SK-N-SH (cell line): ENCODE data around the gene RAI1. TPM values are rescaled to one million over a fixed set of nuclear protein-coding genes. Genes with fewer than 3 reads are reported as not detected.
A peak's percentile ranks its signal among the peaks of the same experiment; 100 is the strongest.

Source experiments
- CTCF ChIA-PET: fragments of 300-600, 350-600 bp; formaldehyde crosslinking; extraction: SDS; loops from one replicate; lab custom pipeline; 2021; lab: Yijun Ruan, JAX
- POLR2A ChIA-PET: fragments of 350-600 bp; sonication (Branson Sonifier 250); formaldehyde crosslinking; extraction: SDS; loops from one replicate; lab custom pipeline; 2020; ENCODE audit warnings: antibody characterized with exemption, inconsistent platforms; lab: Yijun Ruan, JAX
- DNase-seq: peaks from one replicate; pipeline ENCODE4 v3.0.0; 2012
- H2AFZ ChIP-seq: fragments of 200-600 bp; sonication (generic); 2 replicates; pipeline ENCODE4 v1.8.1; 2016; ENCODE audit warnings: antibody characterized with exemption, mild to moderate bottlenecking, low read depth
- H3F3A ChIP-seq: fragments of 200-600 bp; sonication (generic); replicated peaks from 2 replicates; pipeline ENCODE3; 2016; ENCODE audit warnings: antibody characterized with exemption, mild to moderate bottlenecking; ENCODE audit not compliant: insufficient read depth
- H3K27ac ChIP-seq, 2 experiments: fragments of 200-500 bp in 1 of 2; fragments of 200-600 bp in 1 of 2; sonication (Bioruptor generic) in 1 of 2; sonication (generic), shearing (Covaris generic) in 1 of 2; 2 replicates each; pipeline versions ENCODE4 v1.5.1 to v1.6.1; 2014 to 2016; ENCODE audit warnings: low read depth in 2 of 2, inconsistent platforms in 1 of 2, low read length in 1 of 2, mild to moderate bottlenecking in 1 of 2, mixed read lengths in 1 of 2
- H3K27me3 ChIP-seq: fragments of 200-600 bp; sonication (generic), shearing (Covaris generic); 2 replicates; pipeline ENCODE4 v1.6.1; 2016; ENCODE audit warnings: mixed run types; ENCODE audit not compliant: insufficient read depth
- H3K36me3 ChIP-seq, 2 experiments: fragments of 200-500 bp in 1 of 2; fragments of 200-600 bp in 1 of 2; sonication (Bioruptor generic) in 1 of 2; sonication (generic) in 1 of 2; replicated peaks in 1 of 2; 2 replicates each; pipeline versions ENCODE3 to v1.5.1; 2014 to 2016; ENCODE audit warnings: low read length in 1 of 2, mild to moderate bottlenecking in 1 of 2; ENCODE audit not compliant: insufficient read depth in 2 of 2, control insufficient read depth in 1 of 2
- H3K4me1 ChIP-seq, 2 experiments: fragments of 200-500 bp in 1 of 2; fragments of 200-600 bp in 1 of 2; sonication (Bioruptor generic) in 1 of 2; sonication (generic), shearing (Covaris generic) in 1 of 2; 2 replicates each; pipeline versions ENCODE4 v1.5.1 to v1.6.1; 2014 to 2016; ENCODE audit warnings: low read depth in 1 of 2, low read length in 1 of 2, mixed run types in 1 of 2; ENCODE audit not compliant: insufficient read depth in 2 of 2, control insufficient read depth in 1 of 2
- H3K4me2 ChIP-seq: fragments of 200-600 bp; sonication (generic), shearing (Covaris generic); 2 replicates; pipeline ENCODE4 v1.6.1; 2017; ENCODE audit warnings: mixed run types
- H3K4me3 ChIP-seq, 2 experiments: fragments of 200-500 bp in 1 of 2; fragments of 200-600 bp in 1 of 2; sonication (Bioruptor generic) in 1 of 2; sonication (generic), shearing (Covaris generic) in 1 of 2; 2 replicates each; pipeline versions ENCODE4 v1.5.1 to v1.8.1; 2014 to 2016; ENCODE audit warnings: low read depth in 2 of 2, inconsistent platforms in 1 of 2, low read length in 1 of 2, mild to moderate bottlenecking in 1 of 2, mixed read lengths in 1 of 2, moderate library complexity in 1 of 2
- H3K79me2 ChIP-seq: fragments of 200-600 bp; sonication (generic); 2 replicates; pipeline ENCODE4 v1.8.1; 2017; ENCODE audit warnings: mild to moderate bottlenecking; ENCODE audit not compliant: insufficient read depth
- H3K9ac ChIP-seq: fragments of 200-600 bp; sonication (generic); 2 replicates; pipeline ENCODE4 v1.6.1; 2017; ENCODE audit warnings: mixed run types
- H3K9me2 ChIP-seq: fragments of 200-600 bp; sonication (generic); 2 replicates; pipeline ENCODE4 v1.6.1; 2017; ENCODE audit warnings: mixed run types
- H3K9me3 ChIP-seq: fragments of 200-600 bp; sonication (generic); 2 replicates; pipeline ENCODE4 v1.6.1; 2017; ENCODE audit warnings: mixed run types, mild to moderate bottlenecking, moderate library complexity
- H4K20me1 ChIP-seq: fragments of 200-600 bp; sonication (generic); 2 replicates; pipeline ENCODE4 v1.6.1; 2017; ENCODE audit warnings: mild to moderate bottlenecking, mixed run types; ENCODE audit not compliant: insufficient read depth
- CHD2 ChIP-seq: fragments of 150-350 bp; IDR thresholded peaks from 2 replicates; pipeline ENCODE4 v1.6.1; 2018; ENCODE audit warnings: low read length; ENCODE audit not compliant: partially characterized antibody
- CTCF ChIP-seq: fragments of 200-600 bp; sonication (generic); IDR thresholded peaks from 2 replicates; pipeline ENCODE4 v1.6.1; 2017; ENCODE audit warnings: antibody characterized with exemption, mild to moderate bottlenecking, moderate library complexity
- ELF1 ChIP-seq: IDR thresholded peaks from 2 replicates; pipeline ENCODE4 v1.4.0; 2012
- MEF2A ChIP-seq: IDR thresholded peaks from 2 replicates; pipeline ENCODE4 v1.4.0; 2012; ENCODE audit warnings: low read depth, borderline replicate concordance
- NRF1 ChIP-seq: IDR thresholded peaks from 2 replicates; pipeline ENCODE4 v1.6.1; 2012; ENCODE audit warnings: low read depth, mild to moderate bottlenecking, low read length
- RAD21 ChIP-seq: IDR thresholded peaks from 2 replicates; pipeline ENCODE4 v1.6.1; 2012; ENCODE audit warnings: mild to moderate bottlenecking, low read length
- SMC3 ChIP-seq: IDR thresholded peaks from 2 replicates; pipeline ENCODE4 v1.6.1; 2012; ENCODE audit warnings: low read depth, low read length, improper control_type of control experiment
- USF1 ChIP-seq: IDR thresholded peaks from 2 replicates; pipeline ENCODE4 v1.4.0; 2012; ENCODE audit warnings: low read depth, borderline replicate concordance
- USF2 ChIP-seq: fragments of 150-350 bp; IDR thresholded peaks from 2 replicates; pipeline ENCODE4 v1.6.1; 2017; ENCODE audit warnings: antibody characterized with exemption, low read length, low read depth, borderline replicate concordance
- ZBTB33 ChIP-seq: IDR thresholded peaks from 2 replicates; pipeline ENCODE4 v1.4.0; 2012; ENCODE audit warnings: low read depth, borderline replicate concordance
- WGBS: methylation state at CpG from one replicate; pipeline ENCODE4 v1.1.6; 2017; ENCODE audit warnings: low lambda C conversion rate; 5-methylcytosine and 5-hydroxymethylcytosine counted together
- polyA plus RNA-seq, 3 experiments: library from polyadenylated mRNA; depleted of rRNA; stranded (reverse); fragments of >200 nt; gene quantifications; 2 replicates each; pipeline ENCODE4 v1.2.3, GENCODE V29; 2012

RAI1 gene
- polyA plus RNA-seq, 1 of the 3 experiments (the other 2 are of a cell fraction): 4.7 TPM

GRCh38 chr17:17774009-17774881 lies 93.0 kb downstream of the RAI1 start:
- Histone ChIP-seq H3K36me3 (no peaks in the 10 kb centered on the region), H3K9ac (no peak overlapping the region), H3K27me3 (no peaks in the 10 kb centered on the region), H3K4me1 (peaks cover 0 to 55% of the 10 kb centered on the region in 2 experiments; a peak in 2 of 4 replicates), H3K79me2 (peaks cover 14% of the 10 kb centered on the region; the same call in 1 of the 2 replicates), H3K4me3 (no peak overlapping the region), H3K4me2 (no peak overlapping the region), H3K27ac (no peak overlapping the region; a peak in 1 of 4 replicates), H4K20me1 (peaks cover 88% of the 10 kb centered on the region), H3K9me2 (no peaks in the 10 kb centered on the region), H2AFZ (no peak overlapping the region), H3F3A (no peaks in the 10 kb centered on the region), H3K9me3 (no peaks in the 10 kb centered on the region)
- WGBS: 74% methylated on average over 18 of the region's 21 CpGs
- ChIA-PET CTCF (interaction anchor here (0.7 to 1.9 kb wide), 12 partner anchors 10 to 91 kb away, joined by 3 to 5 read pairs (median 4); no protein-coding TSS in a partner anchor), POLR2A (interaction anchor here (0.7 to 1.2 kb wide), 3 partner anchors 17 to 60 kb away, joined by 3 to 4 read pairs (median 3); no protein-coding TSS in a partner anchor)
- DNase-seq: no peak
- TF ChIP-seq RAD21 (peak; percentile 58), CTCF (peak; percentile 54), MEF2A (no peak), SMC3 (peak; percentile 37), ZBTB33 (no peak)
- TF ChIP-seq, all 33 proteins: peak for 3

- H3K4me2 ChIP-seq: no peak overlapping the region
- no peak for TF ChIP-seq USF1
- no peak for TF ChIP-seq ELF1
- no peak for TF ChIP-seq SMC3
- no peak for TF ChIP-seq CHD2
- TF ChIP-seq USF2: no peak
- no peak for TF ChIP-seq NRF1
- DNase-seq: no peak
- H3K9me3 ChIP-seq: no peaks in the 10 kb centered on the region
- H2AFZ ChIP-seq: no peak overlapping the region
- 68% methylated on average over 3 of the region's 3 CpGs for WGBS
- H3K27ac ChIP-seq: peak overlapping the region in 1 of 2 experiments; percentile 85; a peak in 1 of 4 replicates
- H3K4me1 ChIP-seq: peaks cover 11 to 46% of the 10 kb centered on the region in 2 experiments; a peak in 3 of 4 replicates
- ChIA-PET POLR2A (interaction anchor here (0.6 kb wide), 1 partner anchor 16 kb away, joined by 3 read pairs; no protein-coding TSS in a partner anchor), CTCF (interaction anchor here (0.8 to 2.1 kb wide), 4 partner anchors 16 to 96 kb away, joined by 3 to 6 read pairs (median 4); partner anchors contain the start of gene RAI1)
- no peaks in the 10 kb centered on the region for H3F3A ChIP-seq
- H3K79me2 ChIP-seq: peaks cover 19% of the 10 kb centered on the region
- H3K4me3 ChIP-seq: no peak overlapping the region
- no peak overlapping the region for H3K9ac ChIP-seq
- peaks cover 90% of the 10 kb centered on the region for H4K20me1 ChIP-seq
- H3K36me3 ChIP-seq: no peaks in the 10 kb centered on the region
- H3K27me3 ChIP-seq: no peaks in the 10 kb centered on the region
- H3K9me2 ChIP-seq: no peaks in the 10 kb centered on the region
These were observed 95.6 kb downstream of the RAI1 start for GRCh38 chr17:17776889-17777288.
